NCI-H510A treated with DMSO at 0.1 percent for 48 hours (cell line): ENCODE data around the gene TOR1AIP1.

Source experiments
- DNase-seq: peaks from one replicate; lab custom pipeline; 2025; lab: John Stamatoyannopoulos, UW

The TOR1AIP1 gene

GRCh38 chr1:179881642-179882252, 338 bp upstream of the TOR1AIP1 start:
- peak; percentile 90 for DNase-seq

- DNase-seq = no peak
Observed at GRCh38 chr1:179883040-179883744, 1.1 kb downstream of the TOR1AIP1 start.

- no peak for DNase-seq
Observed at GRCh38 chr1:179883745-179884138, 1.7 kb downstream of the TOR1AIP1 start.

GRCh38 chr1:179888071-179888470, 6.0 kb downstream of the TOR1AIP1 start:
- DNase-seq = no peak

- no peak for DNase-seq
Observed at GRCh38 chr1:179889589-179889988, 7.5 kb downstream of the TOR1AIP1 start.

- DNase-seq = no peak
Observed at GRCh38 chr1:179910934-179911333, 28.8 kb downstream of the TOR1AIP1 start.

- DNase-seq = no peak
Observed at GRCh38 chr1:179911812-179912211, 29.7 kb downstream of the TOR1AIP1 start.

GRCh38 chr1:179917601-179918429, 35.7 kb downstream of the TOR1AIP1 start:
- no peak for DNase-seq

GRCh38 chr1:179921472-179921871, 39.4 kb downstream of the TOR1AIP1 start:
- DNase-seq = no peak

GRCh38 chr1:179921981-179922872, 40.1 kb downstream of the TOR1AIP1 start:
- DNase-seq = no peak

- DNase-seq = no peak
Observed at GRCh38 chr1:179923029-179923428, 40.9 kb downstream of the TOR1AIP1 start.

GRCh38 chr1:179924268-179924667, 42.2 kb downstream of the TOR1AIP1 start:
- no peak for DNase-seq

GRCh38 chr1:179925302-179925701, 43.2 kb downstream of the TOR1AIP1 start:
- no peak for DNase-seq

- DNase-seq = no peak
Observed at GRCh38 chr1:179925922-179926849, 44.1 kb downstream of the TOR1AIP1 start.

- DNase-seq = no peak
Observed at GRCh38 chr1:179926850-179927205, 44.7 kb downstream of the TOR1AIP1 start.

GRCh38 chr1:179929955-179930798, 48.1 kb downstream of the TOR1AIP1 start:
- no peak for DNase-seq

GRCh38 chr1:179930867-179931266, 48.8 kb downstream of the TOR1AIP1 start:
- DNase-seq = no peak

- no peak for DNase-seq
Observed at GRCh38 chr1:179933219-179933618, 51.1 kb downstream of the TOR1AIP1 start.

GRCh38 chr1:179935909-179936496, 53.9 kb downstream of the TOR1AIP1 start:
- DNase-seq = no peak
